Lower leg skin (tissue), 3 donors: ENCODE measurements around the gene IKBKE.

Source experiments
- POLR2A ChIP-seq, 2 donors: fragments of 450-650 bp; IDR thresholded peaks; one replicate each; pipeline ENCODE4 v1.6.1; 2016 to 2017; ENCODE audit warnings: antibody characterized with exemption in 2 of 2, mild to moderate bottlenecking in 1 of 2, moderate library complexity in 1 of 2
- TF ChIP-seq, protein P1 (sequence below), 3 donors: fragments of 450-650 bp; IDR thresholded peaks; one replicate each; pipeline ENCODE4 v1.5.1; 2016; ENCODE audit warnings: antibody characterized with exemption in 3 of 3, mild to moderate bottlenecking in 3 of 3, moderate library complexity in 2 of 3

DNA sequence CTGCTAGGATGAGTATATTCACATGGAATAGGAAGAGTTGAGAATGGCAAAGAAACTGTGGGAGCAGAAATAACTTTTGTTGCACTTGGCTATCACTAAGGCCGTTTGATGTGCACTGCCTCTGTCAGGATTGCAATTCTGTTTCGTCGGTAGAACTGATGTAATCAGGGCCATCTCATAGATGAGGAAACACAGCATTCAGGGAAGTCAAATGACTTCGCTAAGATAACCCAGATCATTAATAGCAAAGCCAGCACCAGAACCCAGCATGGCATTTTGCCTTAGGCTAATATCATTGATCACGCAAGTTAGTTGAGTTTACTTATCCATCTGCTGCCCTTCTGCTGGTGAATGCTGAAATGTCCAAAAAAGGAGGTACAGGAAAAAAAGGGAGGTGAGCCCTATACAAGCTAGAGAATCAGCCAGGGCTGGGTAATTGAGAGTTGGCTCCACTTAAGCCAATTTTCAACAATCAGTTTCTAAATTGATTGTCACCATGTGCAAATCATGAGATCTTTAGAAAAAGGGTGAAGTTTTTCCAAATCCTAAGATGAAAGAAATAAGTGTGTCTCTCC, 44.6 kb downstream of the IKBKE start:
- TF ChIP-seq, protein P1, sequence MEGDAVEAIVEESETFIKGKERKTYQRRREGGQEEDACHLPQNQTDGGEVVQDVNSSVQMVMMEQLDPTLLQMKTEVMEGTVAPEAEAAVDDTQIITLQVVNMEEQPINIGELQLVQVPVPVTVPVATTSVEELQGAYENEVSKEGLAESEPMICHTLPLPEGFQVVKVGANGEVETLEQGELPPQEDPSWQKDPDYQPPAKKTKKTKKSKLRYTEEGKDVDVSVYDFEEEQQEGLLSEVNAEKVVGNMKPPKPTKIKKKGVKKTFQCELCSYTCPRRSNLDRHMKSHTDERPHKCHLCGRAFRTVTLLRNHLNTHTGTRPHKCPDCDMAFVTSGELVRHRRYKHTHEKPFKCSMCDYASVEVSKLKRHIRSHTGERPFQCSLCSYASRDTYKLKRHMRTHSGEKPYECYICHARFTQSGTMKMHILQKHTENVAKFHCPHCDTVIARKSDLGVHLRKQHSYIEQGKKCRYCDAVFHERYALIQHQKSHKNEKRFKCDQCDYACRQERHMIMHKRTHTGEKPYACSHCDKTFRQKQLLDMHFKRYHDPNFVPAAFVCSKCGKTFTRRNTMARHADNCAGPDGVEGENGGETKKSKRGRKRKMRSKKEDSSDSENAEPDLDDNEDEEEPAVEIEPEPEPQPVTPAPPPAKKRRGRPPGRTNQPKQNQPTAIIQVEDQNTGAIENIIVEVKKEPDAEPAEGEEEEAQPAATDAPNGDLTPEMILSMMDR (IDR thresholded peaks at IDR 0.05): no peak
- TF ChIP-seq POLR2A (IDR thresholded peaks at IDR 0.05): no peak
